ENCODE measurements around the gene ETS1.

Gene ETS1

GRCh38 chr11:128519338-128519737 is 68.0 kb downstream of the ETS1 start:
- no peak for DNase-seq (ENCODE audit: low read depth, low spot score)

GRCh38 chr11:128518493-128519207 is 68.7 kb downstream of the ETS1 start:
- no peak for DNase-seq (ENCODE audit: low read depth, low spot score)

GRCh38 chr11:128517451-128518230 is 69.7 kb downstream of the ETS1 start:
- no peak for DNase-seq (ENCODE audit: low read depth, low spot score)

- DNase-seq (ENCODE audit: low read depth, low spot score): no peak
Measured at GRCh38 chr11:128516886-128517285, 70.5 kb downstream of the ETS1 start.

GRCh38 chr11:128515826-128516778 is 71.3 kb downstream of the ETS1 start:
- no peak for DNase-seq (ENCODE audit: low read depth, low spot score)

- no peak for DNase-seq (ENCODE audit: low read depth, low spot score)
Measured at GRCh38 chr11:128515086-128515485, 72.3 kb downstream of the ETS1 start.

GRCh38 chr11:128513915-128514681 is 73.3 kb downstream of the ETS1 start:
- DNase-seq (ENCODE audit: low read depth, low spot score): no peak

- no peak for DNase-seq (ENCODE audit: low read depth, low spot score)
Measured at GRCh38 chr11:128512474-128512996, 74.8 kb downstream of the ETS1 start.

- no peak for DNase-seq (ENCODE audit: low read depth, low spot score)
Measured at GRCh38 chr11:128511712-128512111, 75.6 kb downstream of the ETS1 start.

GRCh38 chr11:128509621-128510389 is 77.6 kb downstream of the ETS1 start:
- DNase-seq (ENCODE audit: low read depth, low spot score): no peak

- DNase-seq (ENCODE audit: low read depth, low spot score): no peak
Measured at GRCh38 chr11:128508770-128509510, 78.4 kb downstream of the ETS1 start.

GRCh38 chr11:128507936-128508335 is 79.4 kb downstream of the ETS1 start:
- DNase-seq (ENCODE audit: low read depth, low spot score): no peak

GRCh38 chr11:128506999-128507611 is 80.3 kb downstream of the ETS1 start:
- DNase-seq (ENCODE audit: low read depth, low spot score): no peak

GRCh38 chr11:128506356-128506755 is 81.0 kb downstream of the ETS1 start:
- no peak for DNase-seq (ENCODE audit: low read depth, low spot score)

GRCh38 chr11:128505449-128506065 is 81.8 kb downstream of the ETS1 start:
- no peak for DNase-seq (ENCODE audit: low read depth, low spot score)

- DNase-seq (ENCODE audit: low read depth, low spot score): no peak
Measured at GRCh38 chr11:128504486-128504885, 82.9 kb downstream of the ETS1 start.

- DNase-seq (ENCODE audit: low read depth, low spot score): no peak
Measured at GRCh38 chr11:128503245-128503991, 83.9 kb downstream of the ETS1 start.

- DNase-seq (ENCODE audit: low read depth, low spot score): no peak
Measured at GRCh38 chr11:128502726-128503125, 84.6 kb downstream of the ETS1 start.

All from smooth muscle cell of the brain vasculature (primary cell).